K562 (cell line): ENCODE results near the gene COPS4. TPM values are rescaled to one million over a fixed set of nuclear protein-coding genes. Genes with fewer than 3 reads are reported as not detected.

Experiments used
- BHLHE40 ChIP-seq: IDR thresholded peaks from 2 replicates; pipeline ENCODE4 v1.6.1; 2011; ENCODE audit warnings: low read length, improper control_type of control experiment
- CBFB ChIP-seq: sonication (generic); formaldehyde crosslinking; IDR thresholded peaks from 2 replicates; pipeline ENCODE4 v1.4.0; 2020; ENCODE audit warnings: mild to moderate bottlenecking, missing genetic modification reagents
- DDX20 ChIP-seq: fragments of 450-650 bp; IDR thresholded peaks from 2 replicates; pipeline ENCODE4 v1.6.1; 2016; ENCODE audit warnings: missing genetic modification characterization, low read depth, mild to moderate bottlenecking, missing compliant biosample characterization, moderate library complexity
- ERF ChIP-seq: fragments of 450-650 bp; formaldehyde crosslinking; IDR thresholded peaks from 2 replicates; pipeline ENCODE4 v1.4.0; 2020; ENCODE audit warnings: mild to moderate bottlenecking, mixed read lengths
- ETV6 ChIP-seq, 3 experiments: fragments of 150-350 bp in 1 of 3; sonication (generic) in 1 of 3; formaldehyde crosslinking in 1 of 3; IDR thresholded peaks; 2 replicates each; pipeline versions ENCODE4 v1.6.1 to v1.8.0; 2014 to 2022; ENCODE audit warnings: borderline replicate concordance in 2 of 3, low read depth in 2 of 3, antibody characterized with exemption in 1 of 3, low read length in 1 of 3, mild to moderate bottlenecking in 1 of 3, missing genetic modification reagents in 1 of 3
- FOXA1 ChIP-seq: fragments of 450-650 bp; IDR thresholded peaks from 2 replicates; pipeline ENCODE4 v1.6.1; 2016; ENCODE audit warnings: mild to moderate bottlenecking, borderline replicate concordance
- HDAC2 ChIP-seq: fragments of 450-650 bp; IDR thresholded peaks from 2 replicates; pipeline ENCODE4 v1.6.1; 2016; ENCODE audit warnings: mild to moderate bottlenecking
- HDAC3 ChIP-seq: fragments of 450-650 bp; IDR thresholded peaks from 2 replicates; pipeline ENCODE4 v1.6.1; 2018; ENCODE audit warnings: borderline replicate concordance, mild to moderate bottlenecking, moderate library complexity; ENCODE audit not compliant: partially characterized antibody
- RBM39 ChIP-seq: fragments of 200-400 bp; formaldehyde crosslinking; optimal IDR thresholded peaks from 2 replicates; pipeline ENCODE3; 2018; ENCODE audit warnings: low read depth, low read length
- TBP ChIP-seq: optimal IDR thresholded peaks from 2 replicates; pipeline ENCODE3; 2011; ENCODE audit warnings: low read depth, low read length, improper control_type of control experiment
- U2AF1 ChIP-seq: fragments of 200-400 bp; formaldehyde crosslinking; optimal IDR thresholded peaks from 2 replicates; pipeline ENCODE3; 2017; ENCODE audit warnings: mild to moderate bottlenecking, low read depth, low read length, moderate library complexity
- ZBTB7A ChIP-seq: IDR thresholded peaks from 2 replicates; pipeline ENCODE4 v1.6.1; 2011; ENCODE audit warnings: low read depth, mild to moderate bottlenecking, low read length, moderate library complexity, borderline replicate concordance; ENCODE audit not compliant: control insufficient read depth
- ZBTB8A ChIP-seq: fragments of 450-650 bp; IDR thresholded peaks from 2 replicates; pipeline ENCODE4 v1.6.1; 2018; ENCODE audit warnings: mild to moderate bottlenecking, moderate library complexity; ENCODE audit not compliant: partially characterized antibody
- ZNF124 ChIP-seq: sonication (generic); formaldehyde crosslinking; IDR thresholded peaks from 2 replicates; pipeline ENCODE4 v1.8.1; 2022; ENCODE audit warnings: missing genetic modification reagents
- ZNF217 ChIP-seq: sonication (generic); formaldehyde crosslinking; IDR thresholded peaks from 2 replicates; pipeline ENCODE4 v1.8.0; 2022; ENCODE audit warnings: mild to moderate bottlenecking, missing genetic modification reagents
- ZNF830 ChIP-seq: fragments of 250-450 bp; sonication (Bioruptor Pico); IDR thresholded peaks from 2 replicates; pipeline ENCODE4 v1.5.0; 2021; ENCODE audit warnings: mild to moderate bottlenecking
- polyA plus RNA-seq, 8 experiments: library from polyadenylated mRNA; depleted of rRNA in 4 of 8; stranded (reverse) in 5 of 8; unstranded in 3 of 8; fragments of >200 nt; fragmentation: Nextera tagmentation in 2 of 8; fragmentation: Illumina TruSeq in 1 of 8; extraction: Ambion mirVana in 2 of 8; extraction: Trizol in 1 of 8; gene quantifications; 2 replicates each; pipeline versions ENCODE4 v1.2.1 to v1.2.3, GENCODE V29; 2011 to 2014; ENCODE audit warnings: inconsistent platforms in 1 of 8, missing spikeins in 1 of 8
- total RNA-seq, 7 experiments: library from RNA; depleted of rRNA in 6 of 7; stranded (reverse); fragments of >200 nt in 6 of 7; fragmentation: Illumina TruSeq in 2 of 7; extraction: Trizol in 2 of 7; gene quantifications; 2 replicates each; pipeline versions ENCODE4 v1.2.1 to v1.2.3, GENCODE V29; 2011 to 2021; ENCODE audit warnings: low replicate concordance in 1 of 7
- TF ChIP-seq, protein P1 (sequence below): fragments of 450-650 bp; formaldehyde crosslinking; IDR thresholded peaks from 2 replicates; pipeline ENCODE4 v1.4.0; 2020; ENCODE audit warnings: mild to moderate bottlenecking, moderate library complexity
- TF ChIP-seq, protein P2 (sequence below): sonication (generic); formaldehyde crosslinking; IDR thresholded peaks from 2 replicates; pipeline ENCODE4 v1.8.1; 2022; ENCODE audit warnings: missing genetic modification reagents
- TF ChIP-seq, protein P3 (sequence below), 2 experiments: IDR thresholded peaks; 2 replicates each; pipeline ENCODE4 v1.6.1; 2011; ENCODE audit warnings: borderline replicate concordance in 1 of 2, control low read depth in 1 of 2, low read depth in 1 of 2, low read length in 1 of 2, mild to moderate bottlenecking in 1 of 2, mixed read lengths in 1 of 2, moderate library complexity in 1 of 2; ENCODE audit not compliant: insufficient read depth in 1 of 2, insufficient read length in 1 of 2, poor library complexity in 1 of 2, severe bottlenecking in 1 of 2; ENCODE audit errors: extremely low read depth in 1 of 2
- TF ChIP-seq, protein P4 (sequence below): fragments of 450-650 bp; IDR thresholded peaks from 2 replicates; pipeline ENCODE4 v1.6.1; 2016; ENCODE audit warnings: missing biosample characterization, missing genetic modification characterization
- TF ChIP-seq, protein P5 (sequence below): fragments of 450-650 bp; IDR thresholded peaks from 2 replicates; pipeline ENCODE4 v1.6.1; 2016; ENCODE audit warnings: antibody characterized with exemption

The COPS4 gene
- total and polyA plus RNA-seq, 9 of the 15 experiments (the other 6 are each of a cell fraction or from before 2014, with no cell fraction given), result 44.7 to 180 (median 70.9) TPM

DNA sequence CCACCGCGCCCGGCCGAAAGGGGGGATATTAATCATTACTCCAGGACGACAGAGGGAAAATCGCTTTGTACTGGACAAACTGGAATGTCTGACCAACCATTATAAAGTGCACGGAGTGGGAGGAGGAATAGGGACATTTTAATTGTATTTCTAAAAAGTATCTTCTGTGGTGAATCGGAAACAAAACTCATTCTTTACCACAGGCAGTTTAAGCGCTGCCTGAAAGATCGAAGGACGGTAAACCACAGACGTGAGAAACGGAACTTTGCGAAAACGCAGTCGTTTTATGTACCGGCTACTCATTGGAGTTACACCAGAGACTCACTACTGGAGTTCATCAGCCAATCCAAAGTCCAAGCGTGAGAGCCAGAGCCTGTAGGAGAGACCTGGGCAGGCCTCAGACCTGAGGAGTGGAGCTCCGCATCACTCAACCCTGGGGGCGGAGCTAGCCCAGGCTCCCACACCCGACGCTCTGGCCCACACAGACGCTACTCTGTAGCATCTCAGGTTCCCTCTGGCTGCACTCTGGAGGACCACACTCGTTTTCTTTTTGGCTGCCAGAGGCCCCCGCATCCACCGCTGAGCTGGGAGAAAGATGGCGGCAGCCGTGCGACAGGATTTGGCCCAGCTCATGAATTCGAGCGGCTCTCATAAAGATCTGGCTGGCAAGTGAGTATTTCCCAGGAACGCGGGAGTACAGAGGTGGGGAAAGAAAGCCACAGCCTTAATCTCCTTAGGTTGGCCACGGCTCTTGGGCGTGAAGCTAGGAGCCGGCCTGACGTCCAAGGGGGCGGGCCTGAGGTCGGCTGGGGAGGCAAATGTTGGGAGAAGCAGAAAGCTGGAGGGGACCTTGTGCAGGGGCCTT lies at the start of gene COPS4 (continued):
- TF ChIP-seq, protein P1, sequence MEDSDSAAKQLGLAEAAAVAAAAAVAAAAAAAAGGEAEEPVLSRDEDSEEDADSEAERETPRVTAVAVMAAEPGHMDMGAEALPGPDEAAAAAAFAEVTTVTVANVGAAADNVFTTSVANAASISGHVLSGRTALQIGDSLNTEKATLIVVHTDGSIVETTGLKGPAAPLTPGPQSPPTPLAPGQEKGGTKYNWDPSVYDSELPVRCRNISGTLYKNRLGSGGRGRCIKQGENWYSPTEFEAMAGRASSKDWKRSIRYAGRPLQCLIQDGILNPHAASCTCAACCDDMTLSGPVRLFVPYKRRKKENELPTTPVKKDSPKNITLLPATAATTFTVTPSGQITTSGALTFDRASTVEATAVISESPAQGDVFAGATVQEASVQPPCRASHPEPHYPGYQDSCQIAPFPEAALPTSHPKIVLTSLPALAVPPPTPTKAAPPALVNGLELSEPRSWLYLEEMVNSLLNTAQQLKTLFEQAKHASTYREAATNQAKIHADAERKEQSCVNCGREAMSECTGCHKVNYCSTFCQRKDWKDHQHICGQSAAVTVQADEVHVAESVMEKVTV (CRISPR knock-in tag), result 0 out of 2 replicates have a peak, but pooled peaks have one; percentile 36
- TF ChIP-seq ZNF124, result no peak
- no peak for TF ChIP-seq ZBTB8A
- TF ChIP-seq, protein P2, sequence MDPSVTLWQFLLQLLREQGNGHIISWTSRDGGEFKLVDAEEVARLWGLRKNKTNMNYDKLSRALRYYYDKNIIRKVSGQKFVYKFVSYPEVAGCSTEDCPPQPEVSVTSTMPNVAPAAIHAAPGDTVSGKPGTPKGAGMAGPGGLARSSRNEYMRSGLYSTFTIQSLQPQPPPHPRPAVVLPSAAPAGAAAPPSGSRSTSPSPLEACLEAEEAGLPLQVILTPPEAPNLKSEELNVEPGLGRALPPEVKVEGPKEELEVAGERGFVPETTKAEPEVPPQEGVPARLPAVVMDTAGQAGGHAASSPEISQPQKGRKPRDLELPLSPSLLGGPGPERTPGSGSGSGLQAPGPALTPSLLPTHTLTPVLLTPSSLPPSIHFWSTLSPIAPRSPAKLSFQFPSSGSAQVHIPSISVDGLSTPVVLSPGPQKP, result no peak
- TF ChIP-seq ZNF217, result no peak
- no peak for TF ChIP-seq ETV6 (IDR thresholded peaks at IDR 0.05; ENCODE audit: borderline replicate concordance in 1 of 2, low read depth in 2 of 2, low read length in 1 of 2)
- TF ChIP-seq ETV6 (CRISPR knock-in tag; IDR thresholded peaks at IDR 0.05; ENCODE audit: borderline replicate concordance), result no peak
- TF ChIP-seq TBP, result peak; percentile 97
- TF ChIP-seq, protein P3, sequence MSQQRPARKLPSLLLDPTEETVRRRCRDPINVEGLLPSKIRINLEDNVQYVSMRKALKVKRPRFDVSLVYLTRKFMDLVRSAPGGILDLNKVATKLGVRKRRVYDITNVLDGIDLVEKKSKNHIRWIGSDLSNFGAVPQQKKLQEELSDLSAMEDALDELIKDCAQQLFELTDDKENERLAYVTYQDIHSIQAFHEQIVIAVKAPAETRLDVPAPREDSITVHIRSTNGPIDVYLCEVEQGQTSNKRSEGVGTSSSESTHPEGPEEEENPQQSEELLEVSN (IDR thresholded peaks at IDR 0.05; ENCODE audit: borderline replicate concordance in 1 of 2, extremely low read depth in 1 of 2, insufficient read depth in 1 of 2, insufficient read length in 1 of 2, low read depth in 1 of 2, low read length in 1 of 2, poor library complexity in 1 of 2, severe bottlenecking in 1 of 2), result no peak
- peak; percentile 77 for TF ChIP-seq HDAC2
- TF ChIP-seq BHLHE40, result peak; percentile 76
- TF ChIP-seq ZBTB7A, result no peak
- TF ChIP-seq DDX20 (tag), result no peak
- no peak for TF ChIP-seq CBFB (CRISPR knock-in tag)
- TF ChIP-seq, protein P4, sequence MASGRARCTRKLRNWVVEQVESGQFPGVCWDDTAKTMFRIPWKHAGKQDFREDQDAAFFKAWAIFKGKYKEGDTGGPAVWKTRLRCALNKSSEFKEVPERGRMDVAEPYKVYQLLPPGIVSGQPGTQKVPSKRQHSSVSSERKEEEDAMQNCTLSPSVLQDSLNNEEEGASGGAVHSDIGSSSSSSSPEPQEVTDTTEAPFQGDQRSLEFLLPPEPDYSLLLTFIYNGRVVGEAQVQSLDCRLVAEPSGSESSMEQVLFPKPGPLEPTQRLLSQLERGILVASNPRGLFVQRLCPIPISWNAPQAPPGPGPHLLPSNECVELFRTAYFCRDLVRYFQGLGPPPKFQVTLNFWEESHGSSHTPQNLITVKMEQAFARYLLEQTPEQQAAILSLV (tag), result no peak
- TF ChIP-seq, protein P5, sequence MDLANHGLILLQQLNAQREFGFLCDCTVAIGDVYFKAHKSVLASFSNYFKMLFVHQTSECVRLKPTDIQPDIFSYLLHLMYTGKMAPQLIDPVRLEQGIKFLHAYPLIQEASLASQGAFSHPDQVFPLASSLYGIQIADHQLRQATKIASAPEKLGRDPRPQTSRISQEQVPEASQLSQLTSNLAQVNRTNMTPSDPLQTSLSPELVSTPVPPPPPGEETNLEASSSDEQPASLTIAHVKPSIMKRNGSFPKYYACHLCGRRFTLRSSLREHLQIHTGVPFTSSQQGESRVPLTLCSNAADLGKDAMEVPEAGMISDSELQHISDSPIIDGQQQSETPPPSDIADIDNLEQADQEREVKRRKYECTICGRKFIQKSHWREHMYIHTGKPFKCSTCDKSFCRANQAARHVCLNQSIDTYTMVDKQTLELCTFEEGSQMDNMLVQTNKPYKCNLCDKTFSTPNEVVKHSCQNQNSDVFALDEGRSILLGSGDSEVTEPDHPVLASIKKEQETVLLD, result no peak
- peak; percentile 70 for TF ChIP-seq HDAC3
- TF ChIP-seq RBM39, result peak; percentile 26
- no peak for TF ChIP-seq U2AF1
- TF ChIP-seq ZNF830 (CRISPR knock-in tag), result no peak
- TF ChIP-seq FOXA1, result no peak
- no peak for TF ChIP-seq ERF (CRISPR knock-in tag)
